Endodermal cell (in vitro differentiated cells): ENCODE measurements around the gene MAPKAPK2. TPM values are rescaled to one million over a fixed set of nuclear protein-coding genes. Genes with fewer than 3 reads are reported as not detected.

Experiments
- DNase-seq: peaks from one replicate; pipeline ENCODE4 v3.0.0-alpha.2; 2017
- H3K27ac ChIP-seq: 2 replicates; pipeline ENCODE4 v1.5.1; 2013; ENCODE audit warnings: mild to moderate bottlenecking, low read depth, low read length, moderate library complexity
- H3K27me3 ChIP-seq: 2 replicates; pipeline ENCODE4 v1.6.1; 2013; ENCODE audit warnings: mild to moderate bottlenecking, low read length, moderate library complexity; ENCODE audit not compliant: insufficient read depth, control insufficient read depth, poor library complexity, severe bottlenecking
- H3K36me3 ChIP-seq: 2 replicates; pipeline ENCODE4 v1.7.0; 2013; ENCODE audit warnings: mild to moderate bottlenecking, low read length, moderate library complexity; ENCODE audit not compliant: control insufficient read depth, insufficient read depth
- H3K4me1 ChIP-seq: one replicate; pipeline ENCODE4 v1.7.0; 2013; ENCODE audit warnings: low read length; ENCODE audit not compliant: control insufficient read depth, insufficient read depth
- H3K4me3 ChIP-seq: 2 replicates; pipeline ENCODE4 v1.5.1; 2013; ENCODE audit warnings: mild to moderate bottlenecking, low read length, moderate library complexity
- H3K9ac ChIP-seq: 2 replicates; pipeline ENCODE4 v1.6.1; 2013; ENCODE audit warnings: mild to moderate bottlenecking, low read length, moderate library complexity; ENCODE audit not compliant: poor library complexity, severe bottlenecking; ENCODE audit errors: extremely low read depth
- H3K9me3 ChIP-seq: 2 replicates; pipeline ENCODE4 v1.6.1; 2013; ENCODE audit warnings: mild to moderate bottlenecking, low read length, moderate library complexity; ENCODE audit not compliant: control insufficient read depth
- H3K27ac Mint-ChIP-seq: 2 replicates; pipeline ENCODE4 v1.8.0; 2020; ENCODE audit warnings: mixed read lengths
- H3K27me3 Mint-ChIP-seq: 2 replicates; pipeline ENCODE4 v1.8.0; 2021; ENCODE audit warnings: mild to moderate bottlenecking, mixed read lengths; ENCODE audit not compliant: insufficient read depth
- H3K36me3 Mint-ChIP-seq: 2 replicates; pipeline ENCODE4 v1.8.0; 2020; ENCODE audit warnings: low read depth, mixed read lengths
- H3K4me1 Mint-ChIP-seq: 2 replicates; pipeline ENCODE4 v1.8.0; 2020; ENCODE audit warnings: mixed read lengths
- H3K4me3 Mint-ChIP-seq: 2 replicates; pipeline ENCODE4 v1.8.0; 2020; ENCODE audit warnings: mild to moderate bottlenecking, moderate library complexity, mixed read lengths
- H3K9me3 Mint-ChIP-seq: 2 replicates; pipeline ENCODE4 v1.8.0; 2020; ENCODE audit warnings: mild to moderate bottlenecking, mixed read lengths
- WGBS, 2 experiments: methylation state at CpG; one replicate each; pipeline versions ENCODE4 v1.1.5 to v1.1.7; 2013; ENCODE audit warnings: missing lambda C conversion rate in 2 of 2, mixed read lengths in 1 of 2; ENCODE audit not compliant: insufficient coverage in 1 of 2, insufficient read length in 1 of 2; 5-methylcytosine and 5-hydroxymethylcytosine counted together
- total RNA-seq, 2 donors: library from RNA; stranded (reverse); fragmentation: NEBNext Ultra II Directional in 1 of 2; extraction: Animal tissue kit (Norgen Biotek cat#: 25700) in 1 of 2; gene quantifications; 2 replicates in 1 of 2; 3 replicates in 1 of 2; pipeline ENCODE4 v1.2.1, GENCODE V29; 2021
- TF ChIP-seq, protein P1 (sequence below): fragments of 200-600 bp; sonication (generic); conservative IDR thresholded peaks from 2 replicates; pipeline ENCODE4 v1.5.0; 2021; ENCODE audit warnings: antibody characterized with exemption, mild to moderate bottlenecking

MAPKAPK2 gene
- total RNA-seq, 2 donors from 2014 or later: 72.8 to 79.7 TPM

- H3K4me3 ChIP-seq: no peak overlapping the region
- Mint-ChIP-seq H3K9me3 (no peaks in the 10 kb centered on the region), H3K4me3 (no peak overlapping the region), H3K4me1 (peaks cover 16% of the 10 kb centered on the region), H3K27me3 (peaks cover 20% of the 10 kb centered on the region), H3K27ac (no peak overlapping the region), H3K36me3 (no peaks in the 10 kb centered on the region)
- peaks cover 13% of the 10 kb centered on the region for H3K4me1 ChIP-seq
- no peak overlapping the region for H3K27ac ChIP-seq
- no peak for DNase-seq
- H3K9me3 ChIP-seq: no peaks in the 10 kb centered on the region
- TF ChIP-seq, protein P1, sequence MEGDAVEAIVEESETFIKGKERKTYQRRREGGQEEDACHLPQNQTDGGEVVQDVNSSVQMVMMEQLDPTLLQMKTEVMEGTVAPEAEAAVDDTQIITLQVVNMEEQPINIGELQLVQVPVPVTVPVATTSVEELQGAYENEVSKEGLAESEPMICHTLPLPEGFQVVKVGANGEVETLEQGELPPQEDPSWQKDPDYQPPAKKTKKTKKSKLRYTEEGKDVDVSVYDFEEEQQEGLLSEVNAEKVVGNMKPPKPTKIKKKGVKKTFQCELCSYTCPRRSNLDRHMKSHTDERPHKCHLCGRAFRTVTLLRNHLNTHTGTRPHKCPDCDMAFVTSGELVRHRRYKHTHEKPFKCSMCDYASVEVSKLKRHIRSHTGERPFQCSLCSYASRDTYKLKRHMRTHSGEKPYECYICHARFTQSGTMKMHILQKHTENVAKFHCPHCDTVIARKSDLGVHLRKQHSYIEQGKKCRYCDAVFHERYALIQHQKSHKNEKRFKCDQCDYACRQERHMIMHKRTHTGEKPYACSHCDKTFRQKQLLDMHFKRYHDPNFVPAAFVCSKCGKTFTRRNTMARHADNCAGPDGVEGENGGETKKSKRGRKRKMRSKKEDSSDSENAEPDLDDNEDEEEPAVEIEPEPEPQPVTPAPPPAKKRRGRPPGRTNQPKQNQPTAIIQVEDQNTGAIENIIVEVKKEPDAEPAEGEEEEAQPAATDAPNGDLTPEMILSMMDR: no peak
- peaks cover 8% of the 10 kb centered on the region for H3K27me3 ChIP-seq
- H3K36me3 ChIP-seq: no peaks in the 10 kb centered on the region
- no peak overlapping the region for H3K9ac ChIP-seq
- WGBS, 2 experiments: 64 to 88% methylated on average over 2 of the region's 2 CpGs
Observed at GRCh38 chr1:206668351-206668750, 16.4 kb upstream of the MAPKAPK2 start.

GRCh38 chr1:206668874-206669410 is 15.8 kb upstream of the MAPKAPK2 start:
- Mint-ChIP-seq H3K27ac (no peak overlapping the region), H3K27me3 (peaks cover 14% of the 10 kb centered on the region), H3K9me3 (no peaks in the 10 kb centered on the region), H3K36me3 (no peaks in the 10 kb centered on the region), H3K4me1 (peaks cover 16% of the 10 kb centered on the region), H3K4me3 (no peak overlapping the region)
- WGBS, 2 experiments: 92 to 100% methylated on average over 1 to 6 of the region's 6 CpGs
- H3K36me3 ChIP-seq: no peaks in the 10 kb centered on the region
- TF ChIP-seq, protein P1: no peak
- H3K4me1 ChIP-seq: peaks cover 16% of the 10 kb centered on the region
- no peaks in the 10 kb centered on the region for H3K9me3 ChIP-seq
- peaks cover 2% of the 10 kb centered on the region for H3K27me3 ChIP-seq
- H3K27ac ChIP-seq: no peak overlapping the region
- DNase-seq: no peak
- no peak overlapping the region for H3K4me3 ChIP-seq
- no peak overlapping the region for H3K9ac ChIP-seq

- no peak overlapping the region for H3K27ac Mint-ChIP-seq
- H3K4me3 Mint-ChIP-seq: no peak overlapping the region
- Histone ChIP-seq H3K9me3 (no peaks in the 10 kb centered on the region), H3K4me3 (peak overlapping the region; percentile 21), H3K9ac (no peak overlapping the region), H3K4me1 (peaks cover 16% of the 10 kb centered on the region), H3K36me3 (no peaks in the 10 kb centered on the region), H3K27me3 (no peaks in the 10 kb centered on the region), H3K27ac (peak overlapping the region; percentile 85)
- H3K27me3 Mint-ChIP-seq: no peaks in the 10 kb centered on the region
- 48 to 56% methylated on average over 4 to 8 of the region's 8 CpGs for WGBS, 2 experiments
- TF ChIP-seq, protein P1: no peak
- no peaks in the 10 kb centered on the region for H3K9me3 Mint-ChIP-seq
- DNase-seq: no peak
- H3K4me1 Mint-ChIP-seq: peaks cover 16% of the 10 kb centered on the region
- no peaks in the 10 kb centered on the region for H3K36me3 Mint-ChIP-seq
Observed at GRCh38 chr1:206672011-206672688, 12.6 kb upstream of the MAPKAPK2 start.
